ENCODE results near the gene UCHL3.

UCHL3 gene

GRCh38 chr13:75636436-75637180 lies 87.0 kb downstream of the UCHL3 start:
- H3K4me3 ChIP-seq (ENCODE audit: low read length, poor library complexity, severe bottlenecking), result peak overlapping the region; percentile 69
- H3K9me3 ChIP-seq (ENCODE audit: insufficient read depth, low read depth, low read length), result no peaks in the 10 kb centered on the region
- H3F3A ChIP-seq (ENCODE audit: low read depth), result no peaks in the 10 kb centered on the region
- peaks cover 7% of the 10 kb centered on the region for H3K4me1 ChIP-seq (ENCODE audit: insufficient read depth, low read length, poor library complexity, severe bottlenecking)
- H3K27me3 ChIP-seq (ENCODE audit: insufficient read depth, low read length, poor library complexity, severe bottlenecking), result no peaks in the 10 kb centered on the region
- H2AFZ ChIP-seq (ENCODE audit: low read length), result peak overlapping the region; percentile 47
- peak overlapping the region; percentile 60 for H3K9ac ChIP-seq (ENCODE audit: low read depth, low read length, poor library complexity, severe bottlenecking)
- H3K79me2 ChIP-seq (ENCODE audit: insufficient read depth, low read length), result peaks cover 10% of the 10 kb centered on the region; the same call in 1 of the 2 replicates
- H3K4me2 ChIP-seq (ENCODE audit: low read depth, low read length, poor library complexity, severe bottlenecking), result peak overlapping the region; percentile 42
- H3K36me3 ChIP-seq (ENCODE audit: insufficient read depth, low read length), result no peaks in the 10 kb centered on the region
- no peaks in the 10 kb centered on the region for H4K20me1 ChIP-seq (ENCODE audit: insufficient read depth, low read length, poor library complexity, severe bottlenecking)
- TF ChIP-seq CTCF (conservative IDR thresholded peaks at IDR 0.05; ENCODE audit: low read length) (no peak), EZH2phosphoT487 (IDR thresholded peaks at IDR 0.05; ENCODE audit: borderline replicate concordance) (no peak)
- no peaks in the 10 kb centered on the region for H3K9me2 ChIP-seq (replicated peaks; ENCODE audit: low read depth, low read length)

- Histone ChIP-seq H3K4me2 (ENCODE audit: low read depth, low read length, poor library complexity, severe bottlenecking) (peak overlapping the region; percentile 74), H3K27me3 (ENCODE audit: insufficient read depth, low read length, poor library complexity, severe bottlenecking) (no peaks in the 10 kb centered on the region), H4K20me1 (ENCODE audit: insufficient read depth, low read length, poor library complexity, severe bottlenecking) (no peaks in the 10 kb centered on the region), H3K4me1 (ENCODE audit: insufficient read depth, low read length, poor library complexity, severe bottlenecking) (peaks cover 7% of the 10 kb centered on the region), H3K79me2 (ENCODE audit: insufficient read depth, low read length) (peaks cover 10% of the 10 kb centered on the region; the same call in 1 of the 2 replicates), H3K9ac (ENCODE audit: low read depth, low read length, poor library complexity, severe bottlenecking) (peak overlapping the region; percentile 60), H3K9me2 (replicated peaks; ENCODE audit: low read depth, low read length) (no peaks in the 10 kb centered on the region), H3K4me3 (ENCODE audit: low read length, poor library complexity, severe bottlenecking) (peak overlapping the region; percentile 69), H3F3A (ENCODE audit: low read depth) (no peaks in the 10 kb centered on the region), H2AFZ (ENCODE audit: low read length) (no peak overlapping the region), H3K9me3 (ENCODE audit: insufficient read depth, low read depth, low read length) (no peaks in the 10 kb centered on the region), H3K36me3 (ENCODE audit: insufficient read depth, low read length) (no peaks in the 10 kb centered on the region)
- TF ChIP-seq CTCF (conservative IDR thresholded peaks at IDR 0.05; ENCODE audit: low read length) (no peak), EZH2phosphoT487 (IDR thresholded peaks at IDR 0.05; ENCODE audit: borderline replicate concordance) (no peak)
These were observed 87.7 kb downstream of the UCHL3 start for GRCh38 chr13:75637181-75637750.

GRCh38 chr13:75639454-75639853 lies 89.9 kb downstream of the UCHL3 start:
- H3F3A ChIP-seq (ENCODE audit: low read depth), result no peaks in the 10 kb centered on the region
- H3K9me2 ChIP-seq (replicated peaks; ENCODE audit: low read depth, low read length), result no peaks in the 10 kb centered on the region
- H3K36me3 ChIP-seq (ENCODE audit: insufficient read depth, low read length), result no peaks in the 10 kb centered on the region
- H3K4me2 ChIP-seq (ENCODE audit: low read depth, low read length, poor library complexity, severe bottlenecking), result peak overlapping the region; percentile 74
- no peaks in the 10 kb centered on the region for H3K9me3 ChIP-seq (ENCODE audit: insufficient read depth, low read depth, low read length)
- H3K4me3 ChIP-seq (ENCODE audit: low read length, poor library complexity, severe bottlenecking), result peak overlapping the region; percentile 4
- H2AFZ ChIP-seq (ENCODE audit: low read length), result no peak overlapping the region
- H4K20me1 ChIP-seq (ENCODE audit: insufficient read depth, low read length, poor library complexity, severe bottlenecking), result no peaks in the 10 kb centered on the region
- H3K79me2 ChIP-seq (ENCODE audit: insufficient read depth, low read length), result peaks cover 10% of the 10 kb centered on the region; the same call in 1 of the 2 replicates
- H3K27me3 ChIP-seq (ENCODE audit: insufficient read depth, low read length, poor library complexity, severe bottlenecking), result no peaks in the 10 kb centered on the region
- TF ChIP-seq EZH2phosphoT487 (IDR thresholded peaks at IDR 0.05; ENCODE audit: borderline replicate concordance) (no peak), CTCF (conservative IDR thresholded peaks at IDR 0.05; ENCODE audit: low read length) (no peak)
- no peak overlapping the region for H3K9ac ChIP-seq (ENCODE audit: low read depth, low read length, poor library complexity, severe bottlenecking)
- H3K4me1 ChIP-seq (ENCODE audit: insufficient read depth, low read length, poor library complexity, severe bottlenecking), result peaks cover 7% of the 10 kb centered on the region

Measured in Loucy (cell line).